Measurements from ENCODE around the gene GCG.

- TF ChIP-seq CTCF (conservative IDR thresholded peaks at IDR 0.05; ENCODE audit: low read length) (no peak), EZH2phosphoT487 (IDR thresholded peaks at IDR 0.05; ENCODE audit: borderline replicate concordance, low read depth, low read length) (no peak)
These were observed 22.7 kb upstream of the GCG start for GRCh38 chr2:162174746-162175145.

All from OCI-LY7 (cell line).